ENCODE data around the gene MORF4L2.

The MORF4L2 gene

GRCh38 chrX:103685396-103685795 lies 1.1 kb downstream of the MORF4L2 start:
- TF ChIP-seq CTCF (IDR thresholded peaks at IDR 0.05; ENCODE audit: control insufficient read depth, insufficient read depth, low read depth, low read length, missing control alignments), result no peak
- DNase-seq (ENCODE audit: low read depth), result no peak
- H3K4me3 ChIP-seq (ENCODE audit: control insufficient read depth, low read depth, low read length), result peak overlapping the region; percentile 57

- no peak overlapping the region for H3K4me3 ChIP-seq (ENCODE audit: control insufficient read depth, low read depth, low read length)
- no peak for TF ChIP-seq CTCF (IDR thresholded peaks at IDR 0.05; ENCODE audit: control insufficient read depth, insufficient read depth, low read depth, low read length, missing control alignments)
- no peak for DNase-seq (ENCODE audit: low read depth)
These were observed 5.1 kb downstream of the MORF4L2 start for GRCh38 chrX:103681443-103681842.

GRCh38 chrX:103678199-103678993 lies 8.1 kb downstream of the MORF4L2 start:
- TF ChIP-seq CTCF (IDR thresholded peaks at IDR 0.05; ENCODE audit: control insufficient read depth, insufficient read depth, low read depth, low read length, missing control alignments), result no peak
- no peak for DNase-seq (ENCODE audit: low read depth)
- no peak overlapping the region for H3K4me3 ChIP-seq (ENCODE audit: control insufficient read depth, low read depth, low read length)

GRCh38 chrX:103674531-103675454 lies 11.7 kb downstream of the MORF4L2 start:
- DNase-seq (ENCODE audit: low read depth), result no peak
- no peak for TF ChIP-seq CTCF (IDR thresholded peaks at IDR 0.05; ENCODE audit: control insufficient read depth, insufficient read depth, low read depth, low read length, missing control alignments)
- H3K4me3 ChIP-seq (ENCODE audit: control insufficient read depth, low read depth, low read length), result no peak overlapping the region

GRCh38 chrX:103669745-103670144 lies 16.8 kb downstream of the MORF4L2 start:
- no peak overlapping the region for H3K4me3 ChIP-seq (ENCODE audit: control insufficient read depth, low read depth, low read length)
- no peak for DNase-seq (ENCODE audit: low read depth)
- no peak for TF ChIP-seq CTCF (IDR thresholded peaks at IDR 0.05; ENCODE audit: control insufficient read depth, insufficient read depth, low read depth, low read length, missing control alignments)

GRCh38 chrX:103666202-103667107 lies 20.0 kb downstream of the MORF4L2 start:
- no peak for TF ChIP-seq CTCF (IDR thresholded peaks at IDR 0.05; ENCODE audit: control insufficient read depth, insufficient read depth, low read depth, low read length, missing control alignments)
- DNase-seq (ENCODE audit: low read depth), result no peak
- no peak overlapping the region for H3K4me3 ChIP-seq (ENCODE audit: control insufficient read depth, low read depth, low read length)

Data from AG09309 (cell line).